ENCODE data around the gene FAM131B. TPM values are rescaled to one million over a fixed set of nuclear protein-coding genes. Genes with fewer than 3 reads are reported as not detected.

The FAM131B gene
- total and polyA plus RNA-seq, 9 of the 15 experiments (the other 6 are each of a cell fraction or from before 2014, with no cell fraction given) = 0.03 to 0.04 TPM; not detected in 7

GRCh38 chr7:143407287-143408251 is 45.1 kb upstream of the FAM131B start:
- no peaks in the 10 kb centered on the region for H3K79me2 ChIP-seq (ENCODE audit: control insufficient read depth, insufficient read depth, low read length)
- H3K27ac ChIP-seq (ENCODE audit: extremely low read depth, low read depth, low read length) = no peak overlapping the region
- peak overlapping the region in 1 of 2 experiments; percentile 17; a peak in 1 of 4 replicates for H3K9ac ChIP-seq (ENCODE audit: insufficient read depth in 1 of 2, low read depth in 2 of 2, low read length in 2 of 2)
- no peaks in the 10 kb centered on the region for H3K36me3 ChIP-seq (ENCODE audit: control insufficient read depth, insufficient read depth, low read length)
- no peaks in the 10 kb centered on the region for H3K9me1 ChIP-seq (ENCODE audit: control insufficient read depth, insufficient read depth, low read length)
- intact Hi-C loops (cut with micrococcal nuclease) = no loop called here
- H3K4me2 ChIP-seq (ENCODE audit: insufficient read depth, low read length) = no peak overlapping the region
- in situ Hi-C loops (cut with MboI) = no loop called here
- 0 out of 2 replicates have a peak, but pooled peaks cover 3% of the 10 kb centered on the region for H4K20me1 ChIP-seq (replicated peaks; ENCODE audit: control insufficient read depth, insufficient read depth, low read length)
- peak in 1 of 4 experiments; percentile 35 for DNase-seq (ENCODE audit: extremely low read depth in 1 of 4, low spot score in 3 of 4)
- peaks cover 42 to 57% of the 10 kb centered on the region in 2 experiments for H3K27me3 ChIP-seq (ENCODE audit: control insufficient read depth in 2 of 2, insufficient read depth in 2 of 2, low read length in 2 of 2)
- TF ChIP-seq SRSF1 (IDR thresholded peaks at IDR 0.05; ENCODE audit: low read depth, low read length) = no peak
- TF ChIP-seq, protein P1, sequence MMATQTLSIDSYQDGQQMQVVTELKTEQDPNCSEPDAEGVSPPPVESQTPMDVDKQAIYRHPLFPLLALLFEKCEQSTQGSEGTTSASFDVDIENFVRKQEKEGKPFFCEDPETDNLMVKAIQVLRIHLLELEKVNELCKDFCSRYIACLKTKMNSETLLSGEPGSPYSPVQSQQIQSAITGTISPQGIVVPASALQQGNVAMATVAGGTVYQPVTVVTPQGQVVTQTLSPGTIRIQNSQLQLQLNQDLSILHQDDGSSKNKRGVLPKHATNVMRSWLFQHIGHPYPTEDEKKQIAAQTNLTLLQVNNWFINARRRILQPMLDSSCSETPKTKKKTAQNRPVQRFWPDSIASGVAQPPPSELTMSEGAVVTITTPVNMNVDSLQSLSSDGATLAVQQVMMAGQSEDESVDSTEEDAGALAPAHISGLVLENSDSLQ (IDR thresholded peaks at IDR 0.05) = peak; percentile 37
- no peak for TF ChIP-seq ERF (CRISPR knock-in tag; IDR thresholded peaks at IDR 0.05)
- TF ChIP-seq CBX1 (IDR thresholded peaks at IDR 0.05; ENCODE audit: low read depth) = no peak
- peak; percentile 49; the same call in 1 of the 2 replicates for TF ChIP-seq ETV1 (tag; conservative IDR thresholded peaks at IDR 0.05; ENCODE audit: low read depth)
- TF ChIP-seq GABPA (tag; conservative IDR thresholded peaks at IDR 0.05; ENCODE audit: low read depth) = 0 out of 2 replicates have a peak, but pooled peaks have one; percentile 24
- peak; percentile 59 for TF ChIP-seq MEIS2 (IDR thresholded peaks at IDR 0.05; ENCODE audit: partially characterized antibody)
- no peak overlapping the region for H2AFZ ChIP-seq (ENCODE audit: low read depth, low read length)
- no TSS peak for BruUV-seq (replicated peaks)
- H3K4me1 ChIP-seq (replicated peaks in 1 of 2; ENCODE audit: control insufficient read depth in 2 of 2, insufficient read depth in 2 of 2, low read length in 2 of 2) = peaks cover 0 to 7% of the 10 kb centered on the region in 2 experiments; a peak in 3 of 5 replicates
- H3K9me3 ChIP-seq (replicated peaks; ENCODE audit: control insufficient read depth, insufficient read depth, low read depth, low read length) = no peaks in the 10 kb centered on the region
- no peak overlapping the region for H3K4me3 ChIP-seq
- ChIA-PET CTCF (ENCODE audit: low intra/inter-chr PET ratio) (no interaction called here), POLR2A (interaction anchor here (0.5 to 10.7 kb wide), 7 partner anchors 16 to 179 kb away, joined by 3 to 131 read pairs (median 4); no protein-coding TSS in a partner anchor)
- FAIRE-seq = no peak
- ATAC-seq = peak; percentile 17
- WGBS (ENCODE audit: insufficient coverage, low coverage, missing lambda C conversion rate) = 19% methylated on average over 13 of the region's 13 CpGs
